ENCODE results near the gene NCKAP5.

The NCKAP5 gene

DNA sequence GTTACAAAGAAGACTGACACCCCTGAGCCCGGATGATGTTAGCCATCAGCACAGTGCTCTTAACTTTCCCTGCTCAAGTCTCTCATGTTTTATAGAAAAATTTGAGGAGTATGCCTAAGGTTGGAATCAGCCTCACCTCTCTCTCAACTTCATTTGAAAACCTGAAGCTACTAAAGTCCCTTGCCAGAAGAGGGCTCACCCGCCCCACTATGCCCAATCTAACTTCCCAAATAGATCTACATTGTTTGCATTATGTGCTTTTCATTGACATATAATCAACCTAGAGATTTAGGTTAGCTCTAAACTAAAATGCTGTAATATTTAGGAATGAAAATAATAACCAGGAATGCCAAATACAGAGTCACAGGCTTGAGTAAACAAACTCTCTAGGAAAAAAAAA, 305.4 kb downstream of the NCKAP5 start:
- Mint-ChIP-seq H3K4me3 (no peak overlapping the region), H3K27me3 (peaks cover 13% of the 10 kb centered on the region), H3K27ac (ENCODE audit: low read depth) (no peak overlapping the region), H3K36me3 (ENCODE audit: insufficient read depth) (no peaks in the 10 kb centered on the region), H3K9me3 (peaks cover 16% of the 10 kb centered on the region), H3K4me1 (no peaks in the 10 kb centered on the region)
- DNase-seq (ENCODE audit: low spot score in 2 of 2) (no peak), ATAC-seq (replicated peaks; ENCODE audit: extremely low read depth, poor library complexity, severe bottlenecking) (no peak)

DNA sequence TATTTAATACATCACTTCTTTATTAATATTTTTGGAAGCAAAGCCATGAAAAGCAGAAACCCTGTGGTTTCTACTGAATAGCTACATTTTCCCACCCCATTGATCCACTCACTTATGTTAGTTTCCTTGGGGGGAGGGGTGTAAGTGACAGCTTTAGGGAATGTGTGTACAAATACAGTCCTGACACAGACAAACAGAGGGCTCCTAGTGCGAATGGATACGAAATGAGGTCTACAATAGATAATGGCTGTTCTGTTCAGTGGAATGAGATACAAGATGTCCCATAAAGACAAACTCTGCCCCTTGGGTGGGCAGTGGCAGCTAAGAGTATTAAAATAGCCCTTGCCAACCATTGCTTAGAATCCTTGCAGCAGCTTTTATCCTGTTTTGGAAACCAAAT, 312.9 kb downstream of the NCKAP5 start:
- no peak for ATAC-seq (replicated peaks; ENCODE audit: extremely low read depth, poor library complexity, severe bottlenecking)
- no peak overlapping the region for H3K27ac Mint-ChIP-seq (ENCODE audit: low read depth)
- H3K9me3 Mint-ChIP-seq = peaks cover 8% of the 10 kb centered on the region

DNA sequence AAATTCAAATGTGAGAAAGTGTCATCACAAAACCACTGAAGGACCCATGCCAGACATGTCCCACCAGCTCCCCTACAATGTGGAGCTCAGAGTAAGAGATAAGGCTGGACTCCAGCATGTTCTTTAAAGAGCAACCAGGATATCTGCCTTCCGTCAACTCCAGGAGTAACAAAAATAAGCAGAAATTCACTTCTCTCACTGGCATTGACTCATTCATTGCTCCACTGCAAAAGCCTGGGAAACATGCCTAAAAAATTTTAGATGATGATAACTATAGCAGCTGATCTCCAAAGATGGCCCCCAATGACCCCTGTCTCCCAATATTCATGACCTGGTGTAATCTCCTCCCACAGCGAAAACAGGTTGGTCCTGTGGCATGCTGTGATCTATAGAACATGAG, 314.5 kb downstream of the NCKAP5 start:
- Mint-ChIP-seq H3K4me3 (no peak overlapping the region), H3K9me3 (peaks cover under 1% of the 10 kb centered on the region), H3K27me3 (no peaks in the 10 kb centered on the region), H3K36me3 (ENCODE audit: insufficient read depth) (peaks cover 1% of the 10 kb centered on the region), H3K4me1 (no peaks in the 10 kb centered on the region), H3K27ac (ENCODE audit: low read depth) (no peak overlapping the region)
- DNase-seq (ENCODE audit: low spot score in 2 of 2) = no peak
- ATAC-seq (replicated peaks; ENCODE audit: extremely low read depth, poor library complexity, severe bottlenecking) = no peak

More for the DNA sequence above, 312.9 kb downstream of the NCKAP5 start:
- H3K4me1 Mint-ChIP-seq = no peaks in the 10 kb centered on the region
- peaks cover 1% of the 10 kb centered on the region for H3K36me3 Mint-ChIP-seq (ENCODE audit: insufficient read depth)
- H3K27me3 Mint-ChIP-seq = no peaks in the 10 kb centered on the region
- DNase-seq (ENCODE audit: low spot score in 2 of 2) = no peak
- H3K4me3 Mint-ChIP-seq = no peak overlapping the region

DNA sequence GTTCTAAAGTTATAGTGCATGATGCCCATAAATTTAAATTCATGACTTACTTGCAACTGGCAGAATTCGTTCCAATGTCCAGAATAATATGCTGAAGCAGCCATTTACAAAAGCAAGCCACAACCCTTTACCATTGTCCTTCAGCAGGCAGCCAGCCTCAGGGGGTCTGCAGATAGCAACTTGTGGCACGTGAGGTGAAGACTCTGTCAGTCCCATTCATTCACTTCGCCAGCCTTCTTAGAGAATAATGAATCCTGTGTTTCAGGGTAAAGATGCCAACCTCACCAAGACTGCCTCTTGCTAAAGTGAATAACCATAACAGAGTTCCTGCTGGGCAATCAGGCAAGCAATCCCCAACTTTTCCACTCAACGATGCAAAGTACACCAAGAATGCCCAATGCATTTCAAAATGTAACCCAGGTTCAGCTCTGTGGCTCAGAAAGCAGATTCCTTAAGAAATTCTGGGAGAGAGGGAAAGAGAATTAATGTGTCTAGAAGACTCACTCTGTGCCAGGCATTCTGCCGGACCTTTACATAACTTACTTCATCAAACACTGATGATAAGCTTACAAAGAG, 315.4 kb downstream of the NCKAP5 start:
- no peak for ATAC-seq (replicated peaks; ENCODE audit: extremely low read depth, poor library complexity, severe bottlenecking)

DNA sequence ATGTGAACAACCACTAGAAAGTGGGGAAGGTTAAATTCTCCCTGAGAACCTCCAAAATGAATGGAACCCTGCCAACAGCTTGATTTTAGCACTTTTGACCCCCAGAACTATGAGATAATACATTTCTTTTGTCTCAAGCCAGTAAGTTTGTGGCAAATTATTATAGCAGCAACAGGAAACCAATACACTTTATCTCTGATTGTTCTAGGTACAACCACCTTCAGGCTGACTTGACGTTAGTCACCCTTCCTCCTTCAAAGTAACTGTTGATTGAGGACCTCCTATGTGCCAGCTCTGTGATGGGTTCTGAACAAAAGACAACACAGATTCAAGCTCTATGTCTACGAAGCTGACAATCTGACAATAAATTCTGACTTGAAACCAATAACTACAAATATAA, 318.9 kb downstream of the NCKAP5 start:
- no peaks in the 10 kb centered on the region for H3K36me3 Mint-ChIP-seq (ENCODE audit: insufficient read depth)
- no peak for ATAC-seq (replicated peaks; ENCODE audit: extremely low read depth, poor library complexity, severe bottlenecking)
- no peaks in the 10 kb centered on the region for H3K9me3 Mint-ChIP-seq
- no peak for DNase-seq (ENCODE audit: low spot score in 2 of 2)
- no peak overlapping the region for H3K4me3 Mint-ChIP-seq
- H3K27ac Mint-ChIP-seq (ENCODE audit: low read depth) = no peak overlapping the region
- H3K4me1 Mint-ChIP-seq = peaks cover 6% of the 10 kb centered on the region
- H3K27me3 Mint-ChIP-seq = no peaks in the 10 kb centered on the region

More for the DNA sequence above, 315.4 kb downstream of the NCKAP5 start:
- no peak for DNase-seq (ENCODE audit: low spot score in 2 of 2)
- no peak overlapping the region for H3K4me3 Mint-ChIP-seq
- H3K4me1 Mint-ChIP-seq = no peaks in the 10 kb centered on the region
- peaks cover 1% of the 10 kb centered on the region for H3K36me3 Mint-ChIP-seq (ENCODE audit: insufficient read depth)
- no peak overlapping the region for H3K27ac Mint-ChIP-seq (ENCODE audit: low read depth)
- no peaks in the 10 kb centered on the region for H3K27me3 Mint-ChIP-seq
- H3K9me3 Mint-ChIP-seq = no peaks in the 10 kb centered on the region

DNA sequence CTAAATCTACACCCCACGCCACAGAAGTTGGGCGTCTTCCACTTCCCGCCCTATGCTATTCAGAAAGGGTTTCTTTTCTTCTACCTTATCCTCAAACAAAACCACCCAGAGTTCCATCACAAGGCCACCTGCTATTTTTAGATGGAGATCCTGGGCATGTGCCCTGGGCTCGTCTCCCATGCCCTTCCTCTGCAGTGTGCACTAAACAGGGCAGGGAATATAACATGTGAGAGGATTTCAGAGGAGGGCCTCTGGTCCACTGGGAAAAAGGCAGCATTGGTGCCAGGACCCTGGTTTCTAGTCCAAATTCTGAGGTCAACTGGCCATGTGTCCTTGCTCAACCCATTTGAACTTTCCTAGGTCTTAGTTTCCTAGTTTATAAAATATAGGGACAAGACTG, 320.0 kb downstream of the NCKAP5 start:
- Mint-ChIP-seq H3K27ac (ENCODE audit: low read depth) (no peak overlapping the region), H3K4me1 (peaks cover 6% of the 10 kb centered on the region), H3K9me3 (no peaks in the 10 kb centered on the region), H3K36me3 (ENCODE audit: insufficient read depth) (no peaks in the 10 kb centered on the region), H3K4me3 (no peak overlapping the region), H3K27me3 (no peaks in the 10 kb centered on the region)
- DNase-seq (ENCODE audit: low spot score in 2 of 2) (no peak), ATAC-seq (replicated peaks; ENCODE audit: extremely low read depth, poor library complexity, severe bottlenecking) (no peak)

DNA sequence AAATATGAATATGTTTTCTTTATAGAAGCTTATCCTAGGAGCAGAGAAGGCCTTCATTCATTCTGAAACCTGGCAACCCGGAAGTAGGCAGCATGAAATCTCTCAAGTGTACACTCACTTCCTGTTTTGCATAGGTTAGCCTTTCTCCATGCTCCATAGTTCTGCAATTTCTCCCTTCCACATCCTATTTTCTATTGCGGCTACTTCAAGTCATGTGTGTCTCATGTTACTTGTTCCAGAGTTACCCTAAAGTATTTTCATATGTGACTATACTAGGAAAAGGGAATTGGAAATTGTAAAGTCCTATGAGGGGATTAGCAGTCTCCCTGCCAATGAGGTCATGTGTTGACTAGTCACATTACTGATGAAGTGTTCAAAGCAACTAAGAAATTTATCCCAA, 320.6 kb downstream of the NCKAP5 start:
- H3K4me1 Mint-ChIP-seq = peaks cover 6% of the 10 kb centered on the region
- no peaks in the 10 kb centered on the region for H3K36me3 Mint-ChIP-seq (ENCODE audit: insufficient read depth)
- ATAC-seq (replicated peaks; ENCODE audit: extremely low read depth, poor library complexity, severe bottlenecking) (no peak), DNase-seq (ENCODE audit: low spot score in 2 of 2) (no peak)
- H3K27ac Mint-ChIP-seq (ENCODE audit: low read depth) = no peak overlapping the region
- H3K27me3 Mint-ChIP-seq = no peaks in the 10 kb centered on the region
- H3K4me3 Mint-ChIP-seq = no peak overlapping the region
- H3K9me3 Mint-ChIP-seq = no peaks in the 10 kb centered on the region

DNA sequence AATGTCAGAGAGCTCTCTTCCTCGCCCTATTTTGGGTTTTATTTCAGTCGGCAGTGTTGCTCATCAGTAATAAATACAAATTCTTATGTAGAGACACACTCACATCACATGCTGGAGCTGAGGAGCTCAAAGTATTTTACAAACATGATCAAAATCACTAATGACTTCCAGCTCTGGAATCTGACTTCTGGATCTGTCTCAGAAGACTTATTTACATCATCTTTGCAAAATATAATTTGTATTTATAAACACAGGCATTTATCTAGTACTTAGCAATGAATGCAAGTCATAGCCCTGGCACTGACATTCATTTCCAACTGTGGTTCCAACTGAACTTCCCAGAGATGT, 327.1 kb downstream of the NCKAP5 start:
- no peak for ATAC-seq (replicated peaks; ENCODE audit: extremely low read depth, poor library complexity, severe bottlenecking)
- Mint-ChIP-seq H3K9me3 (no peaks in the 10 kb centered on the region), H3K27me3 (no peaks in the 10 kb centered on the region), H3K36me3 (ENCODE audit: insufficient read depth) (no peaks in the 10 kb centered on the region), H3K27ac (ENCODE audit: low read depth) (no peak overlapping the region), H3K4me1 (no peaks in the 10 kb centered on the region), H3K4me3 (no peak overlapping the region)
- DNase-seq (ENCODE audit: low spot score in 2 of 2) = no peak

DNA sequence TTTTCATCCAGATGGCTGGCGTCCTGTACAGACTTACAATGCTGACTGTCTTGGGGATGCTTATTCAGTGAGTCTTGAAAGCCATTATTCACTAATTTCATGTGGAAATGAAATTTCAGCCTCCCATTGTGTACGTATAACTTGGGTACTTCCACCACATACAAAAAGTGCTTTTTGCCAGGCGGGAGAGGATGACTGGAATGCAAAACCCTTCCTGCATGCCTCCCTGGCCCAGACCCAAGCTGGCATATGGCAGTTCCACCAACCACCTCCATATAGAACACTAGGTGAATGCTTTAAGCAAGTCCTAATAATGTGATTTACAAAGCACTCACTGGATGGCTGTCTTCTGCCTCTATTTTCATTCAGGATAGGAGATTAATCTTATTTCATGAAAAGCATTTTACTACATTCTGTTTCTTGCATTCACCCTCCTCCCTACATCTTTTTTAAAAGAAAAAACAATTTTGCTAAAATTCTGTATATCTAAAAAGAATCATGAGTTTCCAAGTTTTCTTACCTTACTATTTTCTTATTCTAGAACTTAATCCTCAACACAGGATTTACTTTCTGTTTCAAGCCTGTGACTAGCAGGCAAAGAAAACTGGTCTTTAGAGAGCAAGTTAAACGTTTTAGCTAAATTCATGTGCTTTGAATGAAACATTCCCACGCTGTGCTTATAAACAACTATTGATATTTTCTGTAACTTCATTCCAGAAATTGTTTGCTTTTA, 327.6 kb downstream of the NCKAP5 start:
- no peak overlapping the region for H3K27ac Mint-ChIP-seq (ENCODE audit: low read depth)
- ATAC-seq (replicated peaks; ENCODE audit: extremely low read depth, poor library complexity, severe bottlenecking) (no peak), DNase-seq (ENCODE audit: low spot score in 2 of 2) (no peak)
- no peaks in the 10 kb centered on the region for H3K9me3 Mint-ChIP-seq
- no peaks in the 10 kb centered on the region for H3K36me3 Mint-ChIP-seq (ENCODE audit: insufficient read depth)
- no peaks in the 10 kb centered on the region for H3K27me3 Mint-ChIP-seq
- H3K4me1 Mint-ChIP-seq = no peaks in the 10 kb centered on the region
- H3K4me3 Mint-ChIP-seq = no peak overlapping the region

DNA sequence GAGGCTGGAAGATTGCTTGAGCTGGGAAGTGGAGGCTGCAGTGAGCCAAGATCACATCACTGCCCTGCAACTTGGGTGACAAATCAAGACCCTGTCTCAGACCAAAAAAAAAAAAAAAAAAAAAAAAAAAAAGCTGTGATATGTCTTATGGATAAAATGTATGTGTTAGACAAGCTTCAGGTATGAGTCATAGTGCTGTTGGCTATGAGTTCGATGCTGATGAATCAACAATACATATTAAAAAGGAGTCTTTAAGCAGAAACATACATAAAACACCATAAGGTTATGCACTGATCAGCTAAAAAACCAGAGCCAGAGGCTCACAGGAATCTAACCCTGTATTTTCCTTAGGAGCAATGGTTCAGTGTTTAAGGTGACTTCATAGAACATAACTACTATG, 332.3 kb downstream of the NCKAP5 start:
- no peaks in the 10 kb centered on the region for H3K27me3 Mint-ChIP-seq
- no peak overlapping the region for H3K4me3 Mint-ChIP-seq
- no peak for DNase-seq (ENCODE audit: low spot score in 2 of 2)
- no peaks in the 10 kb centered on the region for H3K4me1 Mint-ChIP-seq
- no peaks in the 10 kb centered on the region for H3K9me3 Mint-ChIP-seq
- peaks cover 2% of the 10 kb centered on the region for H3K36me3 Mint-ChIP-seq (ENCODE audit: insufficient read depth)
- no peak overlapping the region for H3K27ac Mint-ChIP-seq (ENCODE audit: low read depth)
- ATAC-seq (replicated peaks; ENCODE audit: extremely low read depth, poor library complexity, severe bottlenecking) = no peak

DNA sequence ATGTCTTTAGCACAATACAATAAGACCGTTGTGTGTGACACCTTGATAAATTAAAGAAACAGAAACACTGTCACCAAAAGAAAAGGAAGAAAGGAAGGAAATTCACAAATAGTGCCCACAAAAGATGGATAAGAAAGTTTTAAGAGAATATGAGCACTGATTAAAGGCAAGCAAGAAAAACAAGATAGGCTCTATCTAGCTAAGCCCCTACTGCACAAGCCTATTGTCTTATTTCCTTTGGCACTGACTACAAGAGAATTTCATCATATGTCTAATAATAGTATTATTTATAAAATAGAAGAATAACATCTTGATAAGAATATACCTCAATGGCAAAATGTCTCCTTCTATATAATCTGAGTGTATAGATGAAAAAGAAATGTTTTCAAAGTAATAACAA, 335.7 kb downstream of the NCKAP5 start:
- ATAC-seq (replicated peaks; ENCODE audit: extremely low read depth, poor library complexity, severe bottlenecking) (no peak), DNase-seq (ENCODE audit: low spot score in 2 of 2) (no peak)
- H3K27me3 Mint-ChIP-seq = no peaks in the 10 kb centered on the region
- no peak overlapping the region for H3K4me3 Mint-ChIP-seq
- peaks cover 2% of the 10 kb centered on the region for H3K36me3 Mint-ChIP-seq (ENCODE audit: insufficient read depth)
- H3K9me3 Mint-ChIP-seq = no peaks in the 10 kb centered on the region
- no peak overlapping the region for H3K27ac Mint-ChIP-seq (ENCODE audit: low read depth)
- no peaks in the 10 kb centered on the region for H3K4me1 Mint-ChIP-seq

DNA sequence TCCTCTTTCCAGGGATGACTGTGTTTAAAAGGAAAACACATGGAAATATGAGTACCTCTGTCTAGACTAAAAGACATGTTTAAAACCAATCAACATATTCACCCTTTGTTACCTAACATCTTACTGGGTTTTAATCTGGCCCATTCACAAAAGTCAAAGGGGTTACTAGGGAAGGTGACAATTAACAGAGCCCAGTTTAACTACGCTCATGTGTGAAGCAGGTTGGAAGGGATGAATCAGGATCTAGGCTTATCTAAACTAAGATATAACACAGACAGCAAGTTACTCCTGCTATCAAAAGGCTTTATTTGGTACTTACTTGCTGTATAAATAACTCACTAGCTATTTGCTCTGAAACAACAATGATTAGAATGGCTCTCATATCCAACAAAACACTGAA, 337.0 kb downstream of the NCKAP5 start:
- DNase-seq (ENCODE audit: low spot score in 2 of 2) (no peak), ATAC-seq (replicated peaks; ENCODE audit: extremely low read depth, poor library complexity, severe bottlenecking) (no peak)
- Mint-ChIP-seq H3K27ac (ENCODE audit: low read depth) (no peak overlapping the region), H3K9me3 (peaks cover 3% of the 10 kb centered on the region), H3K4me1 (no peaks in the 10 kb centered on the region), H3K4me3 (no peak overlapping the region), H3K36me3 (ENCODE audit: insufficient read depth) (peaks cover 2% of the 10 kb centered on the region), H3K27me3 (no peaks in the 10 kb centered on the region)

DNA sequence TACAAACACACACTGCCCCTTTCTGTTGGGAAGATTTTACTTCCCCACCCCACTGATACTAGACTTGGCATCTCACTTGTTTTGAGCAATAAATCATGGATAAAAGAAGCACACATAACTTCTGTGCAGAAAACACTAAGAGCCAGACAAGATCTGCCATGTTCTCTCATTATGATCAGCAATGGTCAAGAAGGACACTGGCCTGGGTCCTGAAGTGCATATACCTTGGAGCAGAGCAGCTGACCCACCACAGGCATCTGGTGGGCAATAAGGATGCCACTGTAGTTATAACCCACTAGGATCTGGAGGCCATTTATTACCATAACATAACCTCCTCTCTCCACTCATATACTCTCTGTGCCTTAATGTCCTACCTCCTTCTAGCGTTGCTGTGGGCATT, 338.3 kb downstream of the NCKAP5 start:
- Mint-ChIP-seq H3K4me3 (no peak overlapping the region), H3K9me3 (peaks cover 5% of the 10 kb centered on the region), H3K36me3 (ENCODE audit: insufficient read depth) (peaks cover 2% of the 10 kb centered on the region), H3K27ac (ENCODE audit: low read depth) (no peak overlapping the region), H3K4me1 (no peaks in the 10 kb centered on the region), H3K27me3 (no peaks in the 10 kb centered on the region)
- DNase-seq (ENCODE audit: low spot score in 2 of 2) (no peak), ATAC-seq (replicated peaks; ENCODE audit: extremely low read depth, poor library complexity, severe bottlenecking) (no peak)
